Astrocyte (in vitro differentiated cells and primary cell): ENCODE data around the gene KLHL10.

Experiments
- CTCF ChIP-seq: IDR thresholded peaks from 2 replicates; pipeline ENCODE4 v1.5.1; 2011; ENCODE audit warnings: low read depth, mild to moderate bottlenecking, inconsistent platforms, low read length, moderate library complexity; ENCODE audit not compliant: insufficient read depth
- EZH2 ChIP-seq: IDR thresholded peaks from 2 replicates; pipeline ENCODE4 v1.6.1; 2012; ENCODE audit warnings: mild to moderate bottlenecking, low read length, inconsistent platforms; ENCODE audit not compliant: insufficient read depth

GRCh38 chr17:41865596-41865893, 27.9 kb downstream of the KLHL10 start:
- TF ChIP-seq CTCF (no peak), EZH2 (no peak)
